HG02840 (cell line): ENCODE measurements around the gene RBM7.

Experiments used
- ATAC-seq: cut with Tn5 transposase; IDR thresholded peaks from one replicate; pipeline ENCODE4 v1.9.1; 2021; ENCODE audit warnings: mild to moderate bottlenecking, moderate library complexity, moderate number of reproducible peaks; ENCODE audit not compliant: unreplicated experiment, low FRiP score

Gene RBM7

GRCh38 chr11:114395736-114396135 lies 4.7 kb upstream of the RBM7 start:
- no peak for ATAC-seq

GRCh38 chr11:114396916-114397315 lies 3.5 kb upstream of the RBM7 start:
- ATAC-seq = no peak

GRCh38 chr11:114397349-114397982 lies 3.0 kb upstream of the RBM7 start:
- no peak for ATAC-seq

- no peak for ATAC-seq
Measured at GRCh38 chr11:114398303-114398920, 2.1 kb upstream of the RBM7 start.

GRCh38 chr11:114399490-114400215 lies 813 bp upstream of the RBM7 start:
- peak; percentile 31 for ATAC-seq

- ATAC-seq = no peak
Measured at GRCh38 chr11:114400915-114401223, 403 bp downstream of the RBM7 start.

GRCh38 chr11:114401311-114401710 lies 845 bp downstream of the RBM7 start:
- no peak for ATAC-seq

GRCh38 chr11:114412946-114413345 lies 12.5 kb downstream of the RBM7 start:
- no peak for ATAC-seq

GRCh38 chr11:114413958-114414357 lies 13.5 kb downstream of the RBM7 start:
- ATAC-seq = no peak

GRCh38 chr11:114416441-114416961 lies 16.0 kb downstream of the RBM7 start:
- no peak for ATAC-seq

GRCh38 chr11:114426280-114426679 lies 25.8 kb downstream of the RBM7 start:
- no peak for ATAC-seq

- no peak for ATAC-seq
Measured at GRCh38 chr11:114430290-114430689, 29.8 kb downstream of the RBM7 start.

- no peak for ATAC-seq
Measured at GRCh38 chr11:114432893-114433292, 32.4 kb downstream of the RBM7 start.

- no peak for ATAC-seq
Measured at GRCh38 chr11:114433376-114433775, 32.9 kb downstream of the RBM7 start.

- ATAC-seq = no peak
Measured at GRCh38 chr11:114438303-114438702, 37.8 kb downstream of the RBM7 start.

- ATAC-seq = peak; percentile 98
Measured at GRCh38 chr11:114439229-114440120, 39.0 kb downstream of the RBM7 start, which contains the start of gene REXO2. Gene REXO2 (plus strand): TSS chr11:114439467. CDS start chr11:114439529, 62 bp downstream.

GRCh38 chr11:114440121-114440860 lies 39.8 kb downstream of the RBM7 start:
- no peak for ATAC-seq

- no peak for ATAC-seq
Measured at GRCh38 chr11:114440971-114441763, 40.7 kb downstream of the RBM7 start.

- no peak for ATAC-seq
Measured at GRCh38 chr11:114441921-114442320, 41.5 kb downstream of the RBM7 start.
